ENCODE results near the gene PRDM5. TPM values are rescaled to one million over a fixed set of nuclear protein-coding genes. Genes with fewer than 3 reads are reported as not detected.
"Not testable (repeated sequence)": the region's sequence is repeated elsewhere in the genome, so short reads cannot be mapped to it uniquely, and the experiment has no call there.

Gene PRDM5
- total RNA-seq, 1 donor from 2014 or later, result not detected

- Mint-ChIP-seq H3K27ac (no peak overlapping the region), H3K4me3 (no peak overlapping the region), H3K4me1 (no peaks in the 10 kb centered on the region), H3K36me3 (ENCODE audit: low read depth) (no peaks in the 10 kb centered on the region), H3K27me3 (peaks cover 4% of the 10 kb centered on the region), H3K9me3 (no peaks in the 10 kb centered on the region)
- intact Hi-C loops (cut with micrococcal nuclease), result no loop called here
- no peak for DNase-seq
Measured at GRCh38 chr4:120761070-120761469, 161.5 kb downstream of the PRDM5 start.

GRCh38 chr4:120760047-120760446, 162.5 kb downstream of the PRDM5 start:
- Mint-ChIP-seq H3K9me3 (no peaks in the 10 kb centered on the region), H3K36me3 (ENCODE audit: low read depth) (no peaks in the 10 kb centered on the region), H3K4me1 (no peaks in the 10 kb centered on the region), H3K4me3 (no peak overlapping the region), H3K27ac (no peak overlapping the region), H3K27me3 (peaks cover 4% of the 10 kb centered on the region)
- intact Hi-C loops (cut with micrococcal nuclease), result no loop called here
- no peak for DNase-seq

- Mint-ChIP-seq H3K4me3 (no peak overlapping the region), H3K27me3 (peaks cover 3% of the 10 kb centered on the region), H3K27ac (no peak overlapping the region), H3K9me3 (no peaks in the 10 kb centered on the region), H3K4me1 (no peaks in the 10 kb centered on the region), H3K36me3 (ENCODE audit: low read depth) (no peaks in the 10 kb centered on the region)
- intact Hi-C loops (cut with micrococcal nuclease), result no loop called here
- DNase-seq, result no peak
Measured at GRCh38 chr4:120755864-120756263, 166.7 kb downstream of the PRDM5 start.

- DNase-seq, result no peak
- H3K36me3 Mint-ChIP-seq (ENCODE audit: low read depth), result no peaks in the 10 kb centered on the region
- H3K4me1 Mint-ChIP-seq, result no peaks in the 10 kb centered on the region
- H3K27me3 Mint-ChIP-seq, result peaks cover 3% of the 10 kb centered on the region
- intact Hi-C loops (cut with micrococcal nuclease), result no loop called here
- peaks cover 6% of the 10 kb centered on the region for H3K9me3 Mint-ChIP-seq
- H3K27ac Mint-ChIP-seq, result no peak overlapping the region
- H3K4me3 Mint-ChIP-seq, result no peak overlapping the region
Measured at GRCh38 chr4:120754590-120754989, 167.9 kb downstream of the PRDM5 start.

- no peak for DNase-seq
- Mint-ChIP-seq H3K4me3 (no peak overlapping the region), H3K27ac (no peak overlapping the region), H3K27me3 (peaks cover 3% of the 10 kb centered on the region), H3K36me3 (ENCODE audit: low read depth) (no peaks in the 10 kb centered on the region), H3K9me3 (peaks cover 6% of the 10 kb centered on the region), H3K4me1 (no peaks in the 10 kb centered on the region)
- intact Hi-C loops (cut with micrococcal nuclease), result no loop called here
Measured at GRCh38 chr4:120753854-120754253, 168.7 kb downstream of the PRDM5 start.

GRCh38 chr4:120750152-120750525, 172.4 kb downstream of the PRDM5 start:
- no peaks in the 10 kb centered on the region for H3K27me3 Mint-ChIP-seq
- peaks cover 6% of the 10 kb centered on the region for H3K9me3 Mint-ChIP-seq
- no peaks in the 10 kb centered on the region for H3K36me3 Mint-ChIP-seq (ENCODE audit: low read depth)
- no peak overlapping the region for H3K27ac Mint-ChIP-seq
- no peak for DNase-seq
- no peak overlapping the region for H3K4me3 Mint-ChIP-seq
- intact Hi-C loops (cut with micrococcal nuclease), result no loop called here
- H3K4me1 Mint-ChIP-seq, result no peaks in the 10 kb centered on the region

GRCh38 chr4:120749445-120750151, 172.9 kb downstream of the PRDM5 start:
- Mint-ChIP-seq H3K27ac (no peak overlapping the region), H3K9me3 (peaks cover 6% of the 10 kb centered on the region), H3K36me3 (ENCODE audit: low read depth) (no peaks in the 10 kb centered on the region), H3K27me3 (no peaks in the 10 kb centered on the region), H3K4me1 (no peaks in the 10 kb centered on the region), H3K4me3 (no peak overlapping the region)
- no peak for DNase-seq
- intact Hi-C loops (cut with micrococcal nuclease), result no loop called here

GRCh38 chr4:120741636-120742035, 180.9 kb downstream of the PRDM5 start:
- H3K4me1 Mint-ChIP-seq; H3K4me3 Mint-ChIP-seq; H3K9me3 Mint-ChIP-seq; H3K36me3 Mint-ChIP-seq (ENCODE audit: low read depth); H3K27me3 Mint-ChIP-seq; DNase-seq; intact Hi-C loops (cut with micrococcal nuclease); H3K27ac Mint-ChIP-seq: not testable (repeated sequence)

GRCh38 chr4:120736312-120736711, 186.2 kb downstream of the PRDM5 start:
- no peaks in the 10 kb centered on the region for H3K9me3 Mint-ChIP-seq
- H3K27ac Mint-ChIP-seq, result no peak overlapping the region
- intact Hi-C loops (cut with micrococcal nuclease), result no loop called here
- H3K27me3 Mint-ChIP-seq, result peaks cover 9% of the 10 kb centered on the region
- no peak overlapping the region for H3K4me3 Mint-ChIP-seq
- H3K4me1 Mint-ChIP-seq, result no peaks in the 10 kb centered on the region
- DNase-seq, result no peak
- no peaks in the 10 kb centered on the region for H3K36me3 Mint-ChIP-seq (ENCODE audit: low read depth)

- no peaks in the 10 kb centered on the region for H3K9me3 Mint-ChIP-seq
- H3K27me3 Mint-ChIP-seq, result peaks cover 8% of the 10 kb centered on the region
- H3K36me3 Mint-ChIP-seq (ENCODE audit: low read depth), result no peaks in the 10 kb centered on the region
- H3K27ac Mint-ChIP-seq, result no peak overlapping the region
- intact Hi-C loops (cut with micrococcal nuclease), result no loop called here
- no peak for DNase-seq
- H3K4me3 Mint-ChIP-seq, result no peak overlapping the region
- H3K4me1 Mint-ChIP-seq, result no peaks in the 10 kb centered on the region
Measured at GRCh38 chr4:120733968-120734367, 188.6 kb downstream of the PRDM5 start.

- H3K4me3 Mint-ChIP-seq, result no peak overlapping the region
- H3K36me3 Mint-ChIP-seq (ENCODE audit: low read depth), result no peaks in the 10 kb centered on the region
- no peaks in the 10 kb centered on the region for H3K4me1 Mint-ChIP-seq
- no peak overlapping the region for H3K27ac Mint-ChIP-seq
- H3K27me3 Mint-ChIP-seq, result peaks cover 8% of the 10 kb centered on the region
- intact Hi-C loops (cut with micrococcal nuclease), result no loop called here
- no peaks in the 10 kb centered on the region for H3K9me3 Mint-ChIP-seq
- no peak for DNase-seq
Measured at GRCh38 chr4:120733054-120733453, 189.5 kb downstream of the PRDM5 start.

GRCh38 chr4:120731561-120731960, 191.0 kb downstream of the PRDM5 start:
- H3K9me3 Mint-ChIP-seq, result no peaks in the 10 kb centered on the region
- intact Hi-C loops (cut with micrococcal nuclease), result no loop called here
- no peak overlapping the region for H3K4me3 Mint-ChIP-seq
- H3K4me1 Mint-ChIP-seq, result no peaks in the 10 kb centered on the region
- H3K27ac Mint-ChIP-seq, result no peak overlapping the region
- no peaks in the 10 kb centered on the region for H3K36me3 Mint-ChIP-seq (ENCODE audit: low read depth)
- H3K27me3 Mint-ChIP-seq, result peaks cover 11% of the 10 kb centered on the region
- no peak for DNase-seq

- Mint-ChIP-seq H3K27me3 (peaks cover 11% of the 10 kb centered on the region), H3K9me3 (no peaks in the 10 kb centered on the region), H3K4me1 (no peaks in the 10 kb centered on the region), H3K36me3 (ENCODE audit: low read depth) (no peaks in the 10 kb centered on the region), H3K27ac (no peak overlapping the region), H3K4me3 (no peak overlapping the region)
- intact Hi-C loops (cut with micrococcal nuclease), result no loop called here
- DNase-seq, result no peak
Measured at GRCh38 chr4:120730777-120731320, 191.7 kb downstream of the PRDM5 start.

GRCh38 chr4:120728892-120729675, 193.4 kb downstream of the PRDM5 start:
- no peak overlapping the region for H3K4me3 Mint-ChIP-seq
- H3K36me3 Mint-ChIP-seq (ENCODE audit: low read depth), result no peaks in the 10 kb centered on the region
- no peak for DNase-seq
- no peaks in the 10 kb centered on the region for H3K4me1 Mint-ChIP-seq
- H3K27me3 Mint-ChIP-seq, result peaks cover 13% of the 10 kb centered on the region
- H3K27ac Mint-ChIP-seq, result no peak overlapping the region
- intact Hi-C loops (cut with micrococcal nuclease), result no loop called here
- H3K9me3 Mint-ChIP-seq, result no peaks in the 10 kb centered on the region
